HG02981 (cell line): ENCODE measurements around the gene FGF3.

ENCODE experiments used
- ATAC-seq: cut with Tn5 transposase; IDR thresholded peaks from one replicate; pipeline ENCODE4 v1.9.1; 2021; ENCODE audit warnings: mild to moderate bottlenecking, moderate library complexity; ENCODE audit not compliant: unreplicated experiment

Gene FGF3

DNA sequence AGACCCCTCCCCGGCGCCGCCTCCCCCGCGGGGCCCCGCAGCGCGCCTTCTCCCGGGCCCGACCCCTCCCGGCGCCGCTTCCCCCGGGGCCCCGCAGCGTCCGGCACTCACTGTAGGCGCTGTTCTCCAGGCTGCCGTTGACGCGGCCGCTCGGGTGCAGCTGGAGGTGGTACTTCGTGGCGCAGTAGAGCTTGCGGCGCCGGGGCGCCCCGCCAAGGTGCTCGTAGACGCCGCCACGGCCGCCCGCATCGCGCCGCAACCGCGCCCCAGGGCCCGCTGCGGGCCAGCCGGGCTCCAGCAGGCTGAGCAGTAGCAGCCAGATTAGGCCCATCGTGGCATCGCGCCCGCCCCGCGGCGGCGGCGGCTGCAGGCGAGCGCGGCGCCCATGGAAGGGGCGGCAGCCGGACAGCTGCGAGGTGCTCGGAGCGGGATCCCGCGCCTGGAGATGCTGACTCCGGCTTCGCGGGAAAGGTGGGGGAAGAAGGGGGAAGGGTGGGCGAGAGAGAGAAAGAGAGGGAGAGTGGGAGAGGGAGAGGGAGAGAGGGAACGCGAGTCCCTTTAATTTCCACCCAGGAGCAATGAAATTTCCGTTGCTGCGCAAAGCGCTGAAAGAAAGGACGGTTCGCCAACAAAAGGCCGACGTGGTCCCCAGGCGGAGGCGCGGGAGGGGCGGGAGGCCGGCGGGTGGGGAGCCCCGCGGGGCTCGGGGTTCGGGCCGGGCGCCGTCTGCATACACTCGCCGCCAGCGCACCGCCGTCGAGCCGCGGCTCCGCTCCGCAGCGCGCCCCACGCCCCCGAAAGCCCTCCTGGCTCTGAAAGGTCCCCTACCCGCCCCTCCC lies at the start of gene FGF3:
TSS of gene FGF3 (minus strand) at position 814 of the 839 bp plus-strand sequence. CDS start at position 331, 483 bp downstream.
- no peak for ATAC-seq

DNA sequence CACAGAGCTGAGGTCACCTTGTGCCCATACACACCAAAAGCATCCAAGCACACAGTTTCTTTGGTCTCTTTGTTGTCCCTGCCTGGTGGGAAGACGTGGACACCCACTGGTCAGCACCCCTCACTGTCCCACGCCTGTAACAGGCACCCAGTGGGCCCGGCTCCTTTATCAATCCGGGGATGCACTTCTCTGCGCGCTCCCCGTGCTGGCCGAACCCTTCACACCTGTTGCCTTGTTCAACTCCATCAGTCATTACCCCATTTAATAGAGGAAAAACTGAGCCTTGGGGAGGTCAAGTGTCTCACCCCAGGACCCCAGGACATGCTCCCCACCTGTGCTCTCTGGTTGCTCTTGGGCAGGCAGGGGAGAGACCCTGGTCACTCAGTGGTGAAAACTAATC lies 49.7 kb upstream of the FGF3 start:
- no peak for ATAC-seq

DNA sequence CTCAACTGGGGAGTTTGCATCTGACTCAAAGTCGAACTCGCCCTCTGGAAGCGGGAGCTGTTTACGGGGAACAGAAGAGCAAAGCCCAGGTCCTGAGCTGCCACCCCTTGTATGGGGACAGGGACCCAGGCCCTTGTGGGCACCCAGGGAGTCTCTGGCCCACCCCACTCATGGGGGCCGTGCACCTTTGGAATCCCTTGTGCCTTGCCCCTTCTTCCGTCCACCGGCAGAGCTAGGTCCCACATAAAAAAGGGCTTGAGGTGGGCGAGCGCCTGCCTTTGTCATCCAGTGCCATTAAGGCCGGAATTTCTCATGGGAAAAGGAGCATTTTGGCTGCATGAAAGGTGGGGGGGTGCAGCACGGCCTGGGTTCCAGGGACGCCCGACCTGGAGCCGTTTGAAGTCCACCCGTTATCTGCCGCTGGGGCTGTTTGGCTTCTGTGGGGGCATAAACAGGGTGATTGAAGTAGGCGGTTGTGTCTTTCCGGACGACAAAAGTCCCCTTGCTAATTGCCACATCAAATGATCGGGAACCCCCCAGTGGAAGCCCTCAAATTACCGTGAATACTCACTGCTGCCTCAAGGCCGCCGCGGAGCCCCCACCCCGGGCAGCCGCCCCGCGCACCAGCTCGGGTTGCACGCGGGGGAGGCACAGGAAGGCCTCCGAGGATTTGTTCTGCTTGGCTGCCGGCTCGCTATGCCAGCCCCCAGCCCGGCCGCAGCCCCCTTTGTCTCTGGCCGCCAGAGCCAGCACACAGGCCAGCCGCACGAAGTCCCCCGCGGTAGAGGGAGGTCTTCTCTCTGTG lies 49.0 kb upstream of the FGF3 start:
- no peak for ATAC-seq

DNA sequence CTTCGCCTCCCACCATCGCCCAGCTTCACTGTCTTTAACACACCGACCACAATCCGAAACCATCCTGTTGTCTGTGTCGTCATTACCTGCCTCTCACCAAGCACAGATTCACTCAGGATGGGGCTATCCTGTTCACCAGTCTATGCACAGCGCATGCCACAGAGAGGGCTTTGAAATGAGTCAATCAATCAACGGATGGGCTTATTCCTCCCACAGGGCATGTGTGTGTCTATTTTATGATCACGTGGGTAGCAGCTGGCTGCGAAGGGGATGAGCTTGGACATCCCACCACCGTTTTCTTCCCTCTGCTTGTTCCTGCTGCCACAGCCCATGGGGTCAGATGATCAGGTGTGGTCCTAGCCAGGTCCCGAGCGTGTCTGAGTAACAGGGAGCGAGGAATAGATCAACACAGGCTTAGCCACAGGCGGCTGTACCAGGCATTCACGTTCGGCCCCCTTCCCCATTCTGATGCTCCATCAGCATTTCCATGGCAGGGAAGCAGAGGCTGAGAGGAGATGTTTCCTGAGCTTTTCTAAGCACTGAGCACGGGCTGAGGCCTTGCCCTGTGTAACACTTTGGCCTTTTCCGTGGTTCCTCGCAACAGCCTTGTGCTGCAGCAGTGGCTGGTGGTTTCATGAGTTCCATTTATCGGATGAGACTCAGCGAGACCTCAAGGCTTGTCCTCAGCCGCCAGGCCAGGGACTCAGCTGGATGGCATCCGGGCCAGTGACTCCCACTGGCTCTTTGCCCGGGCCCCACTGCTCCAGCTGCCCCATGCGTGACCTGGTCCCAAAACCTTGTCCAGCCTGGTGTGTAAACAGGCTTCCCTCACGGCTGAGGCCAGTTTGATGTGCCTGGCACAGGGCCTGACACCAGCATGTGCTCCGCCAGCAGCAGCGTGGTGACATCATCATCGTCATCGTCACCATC lies 48.1 kb upstream of the FGF3 start:
- ATAC-seq: no peak

DNA sequence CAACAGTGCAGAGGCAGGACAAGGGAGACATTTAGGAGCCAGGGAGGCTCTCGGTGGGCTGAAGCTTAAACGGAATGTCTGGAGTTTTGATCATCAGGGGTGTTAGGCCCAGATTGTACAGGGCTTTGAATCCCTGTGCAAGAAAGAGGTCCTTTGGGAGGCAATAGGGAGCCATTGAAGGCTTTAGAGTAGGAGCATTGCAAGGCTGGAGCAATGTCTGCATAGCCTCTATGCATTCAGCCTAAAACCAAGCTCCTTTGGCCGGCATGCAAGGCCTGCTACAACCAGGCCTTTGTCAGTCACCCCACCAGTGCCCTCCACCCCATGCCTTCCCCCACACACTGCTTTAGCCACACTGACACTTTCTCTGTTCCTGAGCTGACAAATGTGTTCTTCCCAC lies 47.4 kb upstream of the FGF3 start:
- ATAC-seq: no peak

DNA sequence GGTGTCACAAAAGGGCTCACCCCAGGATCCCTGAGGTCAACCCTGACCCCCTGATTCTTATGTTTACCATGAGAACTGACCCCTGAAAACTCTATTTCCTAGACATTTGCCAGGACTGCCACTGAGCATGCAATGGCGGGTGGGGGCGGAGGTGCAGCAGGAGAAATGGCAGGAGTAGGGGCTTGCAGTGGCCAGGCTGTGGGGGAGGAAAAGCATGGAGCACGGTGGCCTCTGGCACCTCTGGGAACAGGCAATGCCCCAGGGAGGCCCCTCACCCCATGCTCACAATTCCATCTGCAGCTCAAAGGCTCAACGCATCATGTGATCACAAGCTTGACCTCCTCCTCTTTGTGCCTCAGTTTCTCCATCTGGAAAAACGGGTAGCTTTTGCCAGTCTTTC lies 46.5 kb upstream of the FGF3 start:
- ATAC-seq: no peak

DNA sequence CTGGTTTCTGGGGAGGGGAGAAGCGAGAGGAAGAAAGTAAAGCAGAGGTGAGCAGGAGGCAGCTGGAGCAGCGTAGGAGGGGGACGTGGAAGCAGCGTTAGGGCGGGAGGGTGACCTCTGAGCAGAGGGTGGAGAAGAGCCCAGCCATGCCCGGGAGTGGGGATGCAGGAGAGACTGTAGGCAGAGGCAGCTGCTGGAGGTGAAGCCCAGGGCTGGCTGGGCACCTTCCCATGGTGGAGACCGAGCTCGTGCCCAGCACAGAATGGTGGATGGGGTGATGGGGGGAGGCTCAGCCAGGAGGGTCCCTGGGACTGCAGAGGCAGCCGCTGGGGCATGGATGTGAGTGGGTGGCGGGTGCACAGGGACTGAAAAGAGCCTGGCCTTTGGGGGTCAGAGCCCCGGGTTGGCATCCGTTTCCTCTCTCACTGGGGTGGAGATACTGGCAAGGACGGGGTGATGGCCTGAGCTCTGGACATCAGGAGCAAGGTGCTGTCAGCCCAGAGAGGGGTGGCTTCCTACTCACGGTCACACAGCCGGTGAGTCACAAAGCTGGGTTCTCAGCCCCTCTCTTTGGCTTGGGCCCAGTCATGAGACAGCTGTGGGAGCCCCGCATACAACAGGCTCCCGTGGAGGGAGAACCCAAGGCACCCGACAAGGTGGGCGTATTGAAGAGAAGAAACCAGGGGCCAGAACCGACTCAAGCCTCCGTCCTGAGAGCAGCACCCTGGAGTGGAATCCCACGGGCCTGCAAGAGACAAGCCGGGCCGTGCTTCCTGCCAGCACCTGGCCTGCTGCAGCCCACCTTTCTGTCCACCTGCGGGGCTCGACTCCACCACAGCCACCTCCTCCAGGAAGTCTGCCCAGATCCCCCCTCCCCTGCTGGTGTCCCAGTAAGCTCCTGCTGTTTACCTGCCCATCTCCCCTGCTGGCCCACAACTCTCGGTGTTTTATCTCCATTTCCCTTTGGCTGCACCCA lies 45.8 kb upstream of the FGF3 start:
- ATAC-seq: no peak

DNA sequence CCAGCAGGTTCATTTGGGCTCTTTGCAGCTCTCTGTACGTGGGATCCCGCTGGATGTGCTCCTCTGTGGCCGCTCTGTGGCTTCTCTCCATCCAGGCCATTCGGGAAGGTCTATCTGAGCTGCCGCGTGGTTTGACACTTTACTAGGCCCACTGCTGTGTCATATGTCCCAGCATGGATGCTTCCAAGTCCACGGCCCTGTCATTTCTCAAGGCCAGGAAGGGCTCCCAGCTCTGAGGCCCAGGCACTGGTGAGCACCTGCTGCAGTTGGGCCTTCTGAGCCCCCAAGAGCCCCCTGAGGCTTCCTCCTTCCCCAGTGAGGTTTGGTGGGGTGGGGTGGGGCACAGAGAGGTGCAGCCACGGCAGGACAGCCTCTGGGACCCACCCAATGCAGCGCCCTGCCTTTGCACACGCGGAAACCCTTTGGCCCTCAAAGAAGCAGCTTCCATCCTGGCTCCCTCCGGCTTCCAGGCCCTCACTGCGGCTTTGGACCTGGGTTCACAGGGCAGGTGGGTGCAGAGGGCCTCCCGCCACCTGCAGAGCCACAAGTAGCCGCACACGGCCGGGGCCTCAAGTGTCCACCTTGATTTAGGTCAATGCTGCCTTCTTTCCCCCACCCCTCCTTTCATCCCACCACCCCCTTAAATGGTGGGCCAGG lies 44.5 kb upstream of the FGF3 start:
- no peak for ATAC-seq

DNA sequence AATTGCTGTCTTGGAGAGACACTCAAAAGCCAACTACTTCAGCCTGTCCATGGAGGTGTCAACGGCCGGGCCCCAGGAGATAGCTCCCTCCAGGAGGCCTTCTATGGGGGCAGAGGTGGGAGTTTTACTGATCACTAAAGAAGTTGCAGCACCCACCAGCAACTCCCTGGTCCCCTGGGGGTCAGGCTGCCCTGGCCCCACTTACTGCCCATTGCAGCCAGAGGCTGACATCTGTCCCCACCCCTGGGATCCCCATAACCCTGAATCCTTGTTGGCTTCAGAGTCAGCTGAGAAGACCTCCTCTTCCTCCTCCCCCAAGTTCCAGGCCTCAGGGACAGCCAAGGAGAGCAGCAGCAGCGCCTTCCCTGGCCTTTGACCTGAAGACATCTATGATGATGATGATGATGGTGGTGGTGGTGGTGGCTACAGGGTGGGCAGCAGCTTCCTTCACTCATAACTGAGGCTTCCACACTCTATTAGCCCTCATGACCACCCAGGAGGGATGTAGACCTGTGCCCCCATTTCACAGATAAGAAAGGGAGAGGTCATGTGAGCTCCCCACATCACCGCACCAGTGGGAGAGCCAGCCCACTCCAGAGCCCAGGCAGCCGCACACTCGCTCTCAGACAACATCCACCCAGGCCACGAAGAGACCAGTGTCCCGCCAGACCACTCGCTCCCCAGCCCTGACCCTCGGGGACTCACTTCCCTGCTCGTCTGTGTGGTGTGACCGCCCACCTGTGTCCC lies 43.8 kb upstream of the FGF3 start:
- no peak for ATAC-seq

DNA sequence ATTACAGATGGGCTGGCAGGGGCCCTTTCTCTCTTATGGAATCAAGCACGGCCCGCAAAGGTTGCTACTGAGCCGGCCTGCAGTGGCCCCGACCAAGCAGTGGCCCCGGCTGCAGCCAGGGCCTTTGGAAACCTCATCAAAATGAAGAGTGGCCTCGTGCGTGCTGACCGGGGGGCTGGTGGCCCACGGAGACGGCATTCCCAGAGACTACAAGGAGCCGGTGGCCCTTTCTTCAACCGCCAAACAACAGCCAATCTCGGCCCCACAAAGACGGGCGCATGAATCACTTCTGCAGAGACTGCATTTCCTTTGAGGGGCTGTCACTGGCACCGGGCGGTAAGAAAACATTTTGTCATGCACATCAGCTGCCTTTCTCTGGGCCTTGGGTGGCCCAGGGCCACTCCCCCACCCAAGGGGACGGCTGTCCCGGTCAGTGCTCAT lies 43.1 kb upstream of the FGF3 start:
- ATAC-seq: no peak

DNA sequence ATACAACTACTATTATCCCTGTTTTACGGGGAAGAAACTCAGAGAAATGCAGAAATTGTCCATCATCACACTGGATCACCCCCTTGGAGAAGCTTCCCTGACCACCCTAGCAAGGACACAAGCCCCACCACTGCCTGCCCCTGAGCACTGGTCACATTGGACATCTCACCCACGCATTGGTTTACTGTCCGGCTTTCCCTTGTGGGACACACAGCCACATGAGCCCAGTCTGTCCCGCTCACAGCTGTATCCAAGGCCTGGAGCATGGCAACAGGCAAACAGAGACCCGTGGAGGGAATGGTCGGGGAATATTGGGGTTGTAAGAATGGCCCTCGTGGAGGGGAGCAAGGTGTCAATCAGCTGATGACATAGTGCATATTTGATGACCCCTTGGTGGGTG lies 42.7 kb upstream of the FGF3 start:
- no peak for ATAC-seq

DNA sequence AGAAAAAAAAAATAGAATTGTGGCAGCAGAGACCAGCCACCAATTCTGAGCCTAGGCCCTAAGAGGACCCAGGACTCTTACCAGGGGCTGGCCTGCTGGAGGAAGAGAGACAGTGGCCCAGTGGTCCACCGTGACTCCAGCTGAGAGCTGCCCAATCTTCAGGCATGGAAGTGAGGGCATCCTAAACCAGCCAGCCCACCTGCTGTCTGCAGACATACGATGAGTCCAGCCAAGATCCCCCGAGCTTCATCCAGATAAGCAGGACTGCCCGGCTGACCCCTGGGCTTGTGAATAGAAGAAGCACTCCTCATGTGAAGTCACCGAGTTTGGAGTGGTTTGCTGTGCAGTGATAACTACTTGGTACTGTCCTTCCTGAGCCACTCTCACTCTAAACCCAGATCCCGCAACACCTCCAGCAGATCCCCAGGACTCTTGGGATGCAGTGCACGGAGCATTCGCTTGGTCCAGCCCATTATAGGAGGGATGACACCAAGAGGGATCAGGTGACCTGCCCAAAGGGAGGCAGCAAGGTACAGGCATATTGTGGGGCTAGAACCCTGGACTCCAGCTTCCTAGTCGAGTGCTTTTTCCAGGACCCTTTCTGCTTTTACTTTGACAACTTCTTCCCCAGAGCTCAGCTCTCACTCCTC lies 41.7 kb upstream of the FGF3 start:
- ATAC-seq: no peak

DNA sequence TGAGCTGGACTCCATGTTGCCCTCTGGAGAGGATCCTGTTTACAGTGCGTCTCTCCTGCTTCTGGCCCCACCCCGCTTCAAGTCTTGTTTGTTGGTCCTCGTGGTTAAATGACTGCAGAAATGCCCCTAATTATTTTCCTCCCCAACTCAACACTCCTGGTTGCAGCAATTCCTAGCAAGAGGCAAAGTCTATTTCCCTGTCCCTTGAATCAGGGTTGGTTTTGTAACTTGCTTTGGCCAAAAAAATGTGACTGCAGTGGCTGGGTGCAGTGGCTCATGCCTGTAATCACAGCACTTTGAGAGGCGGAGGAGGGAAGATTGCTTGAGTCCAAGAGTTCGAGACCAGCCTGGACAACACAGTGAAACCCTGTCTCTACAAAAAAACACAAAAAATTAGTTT lies 41.0 kb upstream of the FGF3 start:
- no peak for ATAC-seq

DNA sequence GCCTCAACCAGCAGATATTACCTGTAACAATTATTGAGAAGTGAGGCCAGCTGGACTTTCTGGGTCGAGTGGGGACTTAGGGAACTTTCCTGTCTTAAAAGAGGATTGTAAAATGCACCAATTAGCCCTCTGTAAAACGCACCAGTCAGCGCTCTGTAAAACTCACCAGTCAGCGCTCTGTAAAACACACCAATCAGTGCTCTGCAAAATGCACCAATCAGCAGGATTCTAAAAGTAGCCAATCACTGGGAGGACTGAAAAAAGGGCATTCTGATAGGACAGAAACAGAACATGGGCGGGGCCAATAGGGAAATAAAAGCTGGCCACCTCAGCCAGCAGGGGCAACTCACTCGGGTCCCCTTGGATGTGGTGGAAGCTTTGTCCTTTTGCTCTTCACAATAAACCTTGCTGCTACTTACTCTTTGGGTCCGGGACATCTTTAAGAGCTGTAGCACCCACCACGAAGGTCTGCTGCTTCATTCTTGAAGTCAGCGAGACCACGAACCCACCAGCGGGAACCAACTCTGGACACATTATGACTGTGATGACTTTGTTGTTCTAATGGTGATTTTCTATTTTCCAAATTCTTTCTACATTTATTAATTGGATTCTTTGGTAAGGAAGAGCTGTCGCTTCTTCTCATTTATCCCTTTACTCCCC lies 40.2 kb upstream of the FGF3 start:
- ATAC-seq: no peak

DNA sequence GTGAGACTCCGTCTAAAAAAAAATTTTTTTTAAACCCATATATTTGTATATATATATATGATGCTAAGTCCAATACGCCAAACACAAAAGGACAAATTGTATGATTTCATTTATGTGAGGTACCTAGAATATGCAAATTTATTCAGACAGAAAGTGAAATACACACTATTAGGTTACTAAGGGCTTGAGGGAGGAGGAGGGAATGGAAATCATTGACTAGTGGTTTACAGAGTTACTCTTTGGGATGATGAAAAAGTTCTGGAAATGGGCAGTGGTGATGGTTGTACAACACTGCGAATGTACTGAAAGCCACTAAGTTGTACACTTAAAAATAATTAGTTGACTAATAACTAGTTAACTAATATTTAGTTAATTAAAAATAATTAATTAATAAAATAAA lies 36.2 kb upstream of the FGF3 start:
- ATAC-seq: no peak

DNA sequence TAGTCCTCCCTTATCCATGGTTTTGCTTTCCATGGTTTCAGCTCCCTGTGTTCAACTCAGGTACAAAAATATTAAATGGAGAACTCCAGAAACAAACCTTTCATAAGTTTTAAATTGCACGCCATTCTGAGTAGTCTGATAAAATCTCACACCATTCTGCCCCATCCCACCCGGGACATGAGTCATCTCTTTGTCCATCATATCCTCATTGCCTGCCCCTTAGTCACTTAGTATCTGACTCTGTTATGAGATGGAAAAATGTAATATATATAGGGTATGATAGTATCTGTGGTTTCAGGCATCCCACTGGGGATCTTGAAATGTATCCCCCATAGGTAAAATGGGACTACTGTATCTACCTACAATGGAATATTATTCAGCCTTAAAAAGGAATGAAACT lies 35.5 kb upstream of the FGF3 start:
- no peak for ATAC-seq

DNA sequence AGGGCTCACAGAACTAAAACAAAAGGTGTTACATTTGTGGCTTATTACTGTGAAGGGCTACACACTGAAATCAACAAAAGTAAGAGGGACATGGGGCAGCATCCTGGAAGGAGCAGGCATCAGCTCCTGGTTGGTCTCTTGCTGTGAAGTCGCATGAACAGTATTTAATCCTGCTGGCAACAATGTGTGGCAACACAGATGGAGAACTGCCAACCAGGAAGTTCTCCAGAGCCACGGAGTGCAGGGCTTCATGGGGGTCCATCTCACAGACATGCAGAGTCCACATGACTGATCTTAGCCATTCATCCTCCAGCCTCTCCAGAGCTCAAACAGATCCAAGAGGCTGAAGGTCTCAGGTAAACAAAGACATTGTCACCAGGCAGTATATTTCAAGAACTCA lies 32.8 kb upstream of the FGF3 start:
- ATAC-seq: no peak

DNA sequence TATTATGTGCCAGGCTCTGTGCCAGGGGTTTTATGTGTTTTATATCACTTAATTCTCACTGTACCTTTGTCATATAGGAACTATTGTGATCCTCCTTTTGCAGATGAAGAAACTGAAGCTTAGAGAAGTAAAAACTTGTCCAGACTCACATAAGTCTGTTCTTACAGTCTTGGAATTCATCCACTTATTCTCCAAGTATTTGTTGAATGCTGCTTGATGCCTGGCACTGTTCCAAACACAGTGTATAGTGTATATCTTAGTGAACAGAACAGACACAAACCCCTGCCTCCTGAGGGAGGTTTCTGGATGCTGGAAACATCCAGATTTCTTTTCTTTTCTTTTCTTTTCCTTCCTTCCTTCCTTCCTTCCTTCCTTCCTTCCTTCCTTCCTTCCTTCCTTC lies 29.0 kb upstream of the FGF3 start:
- no peak for ATAC-seq
